ENCODE measurements around the gene SMARCA4.
"Not testable (repeated sequence)": the region's sequence is repeated elsewhere in the genome, so short reads cannot be mapped to it uniquely, and the experiment has no call there.

Gene SMARCA4

DNA sequence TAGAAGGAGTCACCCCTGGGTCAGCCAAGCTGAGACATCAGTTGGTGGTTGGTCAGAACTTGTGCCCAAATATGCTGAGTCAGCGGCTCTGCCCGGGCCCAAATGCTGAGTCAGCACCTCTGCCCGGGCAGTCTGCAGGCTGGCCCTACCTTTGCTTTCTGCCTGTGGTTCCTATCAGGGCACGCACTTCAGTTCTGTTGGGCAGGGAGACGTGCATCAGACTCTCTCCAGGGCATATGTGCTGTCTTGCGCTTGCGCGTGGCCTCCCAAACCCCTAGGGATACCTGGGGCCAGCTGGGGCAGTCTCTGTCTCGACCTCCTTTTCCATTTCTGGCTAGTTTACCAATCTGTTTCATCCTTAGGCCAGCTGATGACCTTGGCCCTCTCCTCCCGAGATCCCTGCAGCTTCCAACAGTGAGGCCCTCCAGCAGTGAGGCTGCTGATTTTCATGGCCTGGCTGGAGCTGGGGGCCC lies 104.0 kb downstream of the SMARCA4 start:
- Histone ChIP-seq H3K4me3 (ENCODE audit: low read depth, low read length) (no peak overlapping the region), H3K27me3 (no peaks in the 10 kb centered on the region), H3K36me3 (peaks cover 65% of the 10 kb centered on the region), H3K9me3 (no peaks in the 10 kb centered on the region), H3K4me1 (no peaks in the 10 kb centered on the region)
- no peak for DNase-seq
- TF ChIP-seq, protein P1, sequence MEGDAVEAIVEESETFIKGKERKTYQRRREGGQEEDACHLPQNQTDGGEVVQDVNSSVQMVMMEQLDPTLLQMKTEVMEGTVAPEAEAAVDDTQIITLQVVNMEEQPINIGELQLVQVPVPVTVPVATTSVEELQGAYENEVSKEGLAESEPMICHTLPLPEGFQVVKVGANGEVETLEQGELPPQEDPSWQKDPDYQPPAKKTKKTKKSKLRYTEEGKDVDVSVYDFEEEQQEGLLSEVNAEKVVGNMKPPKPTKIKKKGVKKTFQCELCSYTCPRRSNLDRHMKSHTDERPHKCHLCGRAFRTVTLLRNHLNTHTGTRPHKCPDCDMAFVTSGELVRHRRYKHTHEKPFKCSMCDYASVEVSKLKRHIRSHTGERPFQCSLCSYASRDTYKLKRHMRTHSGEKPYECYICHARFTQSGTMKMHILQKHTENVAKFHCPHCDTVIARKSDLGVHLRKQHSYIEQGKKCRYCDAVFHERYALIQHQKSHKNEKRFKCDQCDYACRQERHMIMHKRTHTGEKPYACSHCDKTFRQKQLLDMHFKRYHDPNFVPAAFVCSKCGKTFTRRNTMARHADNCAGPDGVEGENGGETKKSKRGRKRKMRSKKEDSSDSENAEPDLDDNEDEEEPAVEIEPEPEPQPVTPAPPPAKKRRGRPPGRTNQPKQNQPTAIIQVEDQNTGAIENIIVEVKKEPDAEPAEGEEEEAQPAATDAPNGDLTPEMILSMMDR (IDR thresholded peaks at IDR 0.05; ENCODE audit: low read depth, low read length) = no peak

DNA sequence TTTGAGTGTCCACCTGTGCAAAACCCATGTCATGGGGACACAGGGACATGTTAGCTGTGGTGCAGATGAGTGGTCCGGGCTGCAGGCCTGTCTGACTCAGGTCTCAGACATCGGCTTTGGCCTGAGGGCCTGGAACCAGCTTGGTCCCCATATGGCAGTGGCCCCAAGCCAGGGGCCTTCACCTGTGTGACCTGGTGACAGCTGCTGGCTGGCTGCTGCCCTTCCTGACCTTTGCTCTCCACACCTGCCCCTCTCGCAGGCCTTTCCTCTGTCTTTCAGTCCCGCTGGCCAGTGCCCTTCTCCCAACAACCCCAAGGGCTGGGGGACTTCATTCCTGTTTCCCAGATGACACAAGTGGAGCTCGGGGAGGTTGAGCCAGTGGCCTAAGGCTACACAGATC lies 105.5 kb downstream of the SMARCA4 start:
- no peak for DNase-seq
- Histone ChIP-seq H3K27me3 (no peaks in the 10 kb centered on the region), H3K9me3 (no peaks in the 10 kb centered on the region), H3K4me1 (no peaks in the 10 kb centered on the region), H3K36me3 (peaks cover 53% of the 10 kb centered on the region), H3K4me3 (ENCODE audit: low read depth, low read length) (no peak overlapping the region)
- TF ChIP-seq, protein P1 (IDR thresholded peaks at IDR 0.05; ENCODE audit: low read depth, low read length) = no peak

DNA sequence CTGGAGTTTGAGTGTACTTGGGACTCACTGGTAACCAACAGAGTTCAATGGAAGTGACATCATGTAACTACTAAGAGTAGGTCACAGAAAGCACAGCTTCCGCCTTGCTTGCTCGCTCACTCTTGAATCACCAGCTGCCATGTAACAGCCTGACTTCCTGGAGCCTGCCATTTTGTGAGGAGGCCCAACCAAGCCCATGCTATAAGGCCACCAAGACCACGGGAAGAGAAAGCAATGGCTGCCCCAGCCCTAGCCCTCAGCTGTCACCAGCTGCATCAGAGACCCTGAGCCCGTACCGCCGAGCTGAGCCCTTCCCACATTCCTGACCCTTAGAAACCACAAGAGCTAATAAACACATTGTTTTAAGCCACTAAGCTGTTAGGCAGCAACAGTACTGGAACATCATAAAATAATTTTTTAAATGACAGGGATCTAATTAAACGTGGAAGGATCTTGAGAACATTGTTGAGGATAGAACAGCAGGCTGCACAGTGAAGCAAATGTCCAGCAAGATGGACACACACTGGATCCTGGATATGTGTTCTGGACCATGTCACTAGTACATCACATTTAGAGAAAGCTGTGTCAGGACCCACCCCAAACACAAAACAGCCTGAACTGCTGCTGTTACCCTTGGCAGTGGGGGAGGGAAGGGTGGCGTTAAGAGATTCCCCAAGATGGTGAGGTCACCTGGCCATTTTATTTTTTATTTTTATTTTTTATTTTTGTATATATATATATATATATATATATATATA lies 106.7 kb downstream of the SMARCA4 start:
- TF ChIP-seq, protein P1 (IDR thresholded peaks at IDR 0.05; ENCODE audit: low read depth, low read length) = no peak
- no peak for DNase-seq
- Histone ChIP-seq H3K4me3 (ENCODE audit: low read depth, low read length) (no peak overlapping the region), H3K9me3 (no peaks in the 10 kb centered on the region), H3K4me1 (no peaks in the 10 kb centered on the region), H3K27me3 (no peaks in the 10 kb centered on the region), H3K36me3 (peaks cover 41% of the 10 kb centered on the region)

DNA sequence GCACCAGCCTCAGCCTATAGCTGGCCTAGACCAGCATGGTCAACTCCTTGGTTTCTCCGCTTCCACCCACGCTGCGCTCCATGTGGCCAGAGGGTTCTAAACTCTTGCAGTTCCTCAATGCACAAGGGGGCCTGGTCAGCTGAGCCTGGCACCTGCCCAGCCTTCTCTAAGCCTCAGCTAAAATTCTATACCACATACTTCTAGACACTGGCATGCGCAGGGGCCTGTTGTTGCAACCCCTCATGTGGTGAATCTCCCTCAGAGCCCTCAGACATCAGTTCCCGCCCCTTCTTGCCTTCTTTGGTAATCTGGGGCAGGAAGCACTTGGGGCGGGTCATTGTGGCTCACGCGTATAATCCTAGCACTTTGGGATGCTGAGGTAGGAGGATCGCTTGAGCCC lies 108.7 kb downstream of the SMARCA4 start:
- Histone ChIP-seq H3K36me3 (peaks cover 25% of the 10 kb centered on the region), H3K4me3 (ENCODE audit: low read depth, low read length) (no peak overlapping the region), H3K27me3 (no peaks in the 10 kb centered on the region), H3K9me3 (no peaks in the 10 kb centered on the region), H3K4me1 (no peaks in the 10 kb centered on the region)
- TF ChIP-seq, protein P1 (IDR thresholded peaks at IDR 0.05; ENCODE audit: low read depth, low read length) = no peak
- DNase-seq = no peak

DNA sequence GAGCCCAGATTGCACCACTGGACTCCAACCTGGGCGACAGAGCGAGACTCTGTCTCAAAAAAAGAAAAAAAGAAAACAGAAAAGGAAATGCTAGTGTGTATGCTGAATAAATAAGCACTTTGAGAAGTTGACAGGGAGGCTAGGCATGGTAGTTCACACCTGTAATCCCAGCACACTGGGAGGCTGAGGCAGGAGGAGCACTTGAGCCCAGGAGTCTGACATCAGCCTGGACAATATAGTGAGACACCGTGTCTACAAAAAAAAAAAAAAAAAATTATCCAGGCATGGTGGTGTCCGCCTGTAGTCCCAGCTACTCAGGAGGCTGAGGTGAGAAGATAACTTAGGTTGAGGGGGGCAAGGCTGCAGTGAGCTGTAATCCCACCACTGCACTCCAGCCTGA lies 109.3 kb downstream of the SMARCA4 start:
- TF ChIP-seq, protein P1 (IDR thresholded peaks at IDR 0.05; ENCODE audit: low read depth, low read length) = no peak
- no peaks in the 10 kb centered on the region for H3K27me3 ChIP-seq
- no peaks in the 10 kb centered on the region for H3K4me1 ChIP-seq
- peaks cover 22% of the 10 kb centered on the region for H3K36me3 ChIP-seq
- H3K9me3 ChIP-seq = no peaks in the 10 kb centered on the region
- H3K4me3 ChIP-seq (ENCODE audit: low read depth, low read length) = no peak overlapping the region
- DNase-seq = no peak

DNA sequence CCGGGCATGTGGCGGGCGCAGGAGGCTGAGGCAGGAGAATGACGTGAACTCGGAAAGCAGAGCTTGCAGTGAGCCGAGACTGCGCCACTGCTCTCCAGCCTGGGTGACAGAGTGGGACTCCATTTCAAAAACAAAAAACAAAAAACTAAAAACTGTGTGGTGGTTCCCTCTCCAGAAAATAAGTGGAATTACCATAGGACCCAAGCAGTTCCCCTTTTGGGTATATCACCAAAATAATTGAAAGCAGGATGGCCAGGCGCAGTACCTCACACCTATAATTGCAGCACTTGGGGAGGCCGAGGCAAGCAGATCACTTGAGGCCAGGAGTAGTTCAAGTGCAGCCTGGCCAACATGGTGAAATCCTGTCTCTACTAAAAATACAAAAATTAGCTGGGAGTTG lies 112.7 kb downstream of the SMARCA4 start:
- no peaks in the 10 kb centered on the region for H3K27me3 ChIP-seq
- no peak overlapping the region for H3K4me3 ChIP-seq (ENCODE audit: low read depth, low read length)
- H3K9me3 ChIP-seq = no peaks in the 10 kb centered on the region
- no peaks in the 10 kb centered on the region for H3K36me3 ChIP-seq
- H3K4me1 ChIP-seq = no peaks in the 10 kb centered on the region
- TF ChIP-seq, protein P1 (IDR thresholded peaks at IDR 0.05; ENCODE audit: low read depth, low read length) = no peak
- no peak for DNase-seq

DNA sequence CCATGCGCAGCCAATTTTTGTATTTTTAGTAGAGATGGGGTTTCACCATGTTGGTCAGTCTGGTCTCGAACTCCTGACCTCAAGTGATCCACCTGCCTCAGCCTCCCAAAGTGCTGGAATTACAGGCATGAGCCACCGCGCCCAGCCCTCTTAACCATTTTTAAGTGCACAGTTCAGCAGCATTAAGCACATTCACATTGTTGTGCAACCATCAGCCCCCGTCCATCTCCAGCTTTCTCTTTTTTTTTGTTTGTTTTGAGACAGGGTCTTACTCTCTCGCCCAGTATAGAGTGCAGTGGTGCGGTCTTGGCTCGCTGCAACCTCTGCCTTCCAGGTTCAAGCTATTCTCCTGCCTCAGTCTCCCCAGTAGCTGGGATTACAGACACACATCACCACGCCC lies 116.0 kb downstream of the SMARCA4 start:
- not testable (repeated sequence) for H3K4me1 ChIP-seq; H3K9me3 ChIP-seq; H3K36me3 ChIP-seq; H3K27me3 ChIP-seq; H3K4me3 ChIP-seq (ENCODE audit: low read depth, low read length); DNase-seq

Measured in BE2C (cell line).